Tibial nerve (tissue), 4 donors: ENCODE data around the gene PEMT. TPM values are rescaled to one million over a fixed set of nuclear protein-coding genes. Genes with fewer than 3 reads are reported as not detected.

Experiments used
- DNase-seq, 2 donors: peaks; one replicate each; pipeline ENCODE4 v3.0.0-alpha.2; 2019; ENCODE audit warnings: low spot score in 2 of 2
- H3K27ac ChIP-seq, 4 donors: fragments of 200-600 bp; sonication (generic) in 3 of 4; one replicate each; pipeline ENCODE4 v1.5.1; 2017 to 2019; ENCODE audit warnings: mild to moderate bottlenecking in 1 of 4
- H3K27me3 ChIP-seq, 2 donors: fragments of 200-600 bp; sonication (generic) in 1 of 2; one replicate each; pipeline versions ENCODE4 v1.5.1 to v1.6.0; 2017 to 2019
- H3K36me3 ChIP-seq, 3 donors: fragments of 200-600 bp; sonication (generic); one replicate each; pipeline ENCODE4 v1.5.1; 2018 to 2019
- H3K4me1 ChIP-seq, 4 donors: fragments of 200-600 bp; sonication (generic) in 3 of 4; one replicate each; pipeline ENCODE4 v1.5.1; 2017 to 2019
- H3K4me3 ChIP-seq, 4 donors: fragments of 200-600 bp; sonication (generic) in 3 of 4; one replicate each; pipeline ENCODE4 v1.5.1; 2017 to 2019; ENCODE audit warnings: mild to moderate bottlenecking in 1 of 4, moderate library complexity in 1 of 4
- H3K9me3 ChIP-seq, 4 donors: fragments of 200-600 bp; sonication (generic) in 3 of 4; one replicate each; pipeline ENCODE4 v1.5.1; 2017 to 2019
- CTCF ChIP-seq, 5 experiments: fragments of 200-600 bp in 3 of 5; fragments of 450-650 bp in 2 of 5; sonication (generic) in 3 of 5; IDR thresholded peaks; one replicate each; pipeline ENCODE4 v1.5.1; 2016 to 2019; ENCODE audit warnings: antibody characterized with exemption in 5 of 5, mild to moderate bottlenecking in 3 of 5, moderate library complexity in 2 of 5
- EP300 ChIP-seq, 2 donors: sonication (generic); formaldehyde crosslinking; IDR thresholded peaks; one replicate each; pipeline ENCODE4 v1.6.1; 2017; ENCODE audit warnings: antibody characterized with exemption in 2 of 2, mild to moderate bottlenecking in 1 of 2
- POLR2A ChIP-seq, 2 donors: fragments of 450-650 bp; IDR thresholded peaks; one replicate each; pipeline ENCODE4 v1.6.1; 2017; ENCODE audit warnings: antibody characterized with exemption in 2 of 2, mild to moderate bottlenecking in 2 of 2, moderate library complexity in 2 of 2
- WGBS, 2 donors: methylation state at CpG; one replicate each; pipeline ENCODE4 v1.1.5; 2018; 5-methylcytosine and 5-hydroxymethylcytosine counted together
- total RNA-seq, 4 donors: library from RNA; depleted of rRNA; stranded (reverse); fragments of >200 nt; gene quantifications; one replicate each; pipeline ENCODE4 v1.1.0, GENCODE V29; 2016

Gene PEMT
- total RNA-seq, 4 donors from 2014 or later, result 29.5 to 80.8 (median 58.8) TPM

DNA sequence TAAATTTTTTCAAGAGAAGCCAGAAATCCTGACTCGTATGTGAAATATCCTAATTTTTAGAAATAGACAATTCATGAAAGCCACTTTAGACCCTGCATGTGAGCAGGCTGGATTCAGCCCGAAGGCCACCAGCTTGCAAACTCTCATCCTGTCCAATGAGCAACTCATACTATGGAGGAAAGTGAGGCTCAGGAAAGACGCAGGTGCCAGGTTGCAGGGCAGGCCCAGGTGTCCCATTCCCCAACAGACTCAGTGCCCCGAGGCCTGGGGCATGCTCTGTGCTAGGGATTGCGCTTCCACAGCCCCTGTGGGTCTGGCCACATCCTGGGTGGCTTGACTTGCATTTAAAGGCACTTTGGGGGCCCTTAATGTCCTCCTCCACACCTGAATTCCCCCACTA, 78.6 kb downstream of the PEMT start:
- peaks cover 0 to 36% (median 0%) of the 10 kb centered on the region in 4 donors for H3K4me1 ChIP-seq
- H3K27ac ChIP-seq, result no peak overlapping the region
- peaks cover 0 to 19% (median 0%) of the 10 kb centered on the region in 3 donors for H3K36me3 ChIP-seq
- DNase-seq, result no peak
- 94 to 97% methylated on average over 4 to 5 of the region's 5 CpGs for WGBS, 2 donors
- TF ChIP-seq POLR2A (IDR thresholded peaks at IDR 0.05) (no peak), EP300 (IDR thresholded peaks at IDR 0.05) (no peak), CTCF (IDR thresholded peaks at IDR 0.05) (no peak)
- no peaks in the 10 kb centered on the region for H3K27me3 ChIP-seq
- no peaks in the 10 kb centered on the region for H3K9me3 ChIP-seq
- no peak overlapping the region for H3K4me3 ChIP-seq

- DNase-seq, result no peak
- 85 to 89% methylated on average over 23 to 27 of the region's 29 CpGs for WGBS, 2 donors
- no peak overlapping the region for H3K4me3 ChIP-seq
- H3K4me1 ChIP-seq, result peaks cover 0 to 36% (median 0%) of the 10 kb centered on the region in 4 donors
- H3K36me3 ChIP-seq, result peaks cover 0 to 25% (median 0%) of the 10 kb centered on the region in 3 donors
- no peaks in the 10 kb centered on the region for H3K27me3 ChIP-seq
- H3K9me3 ChIP-seq, result no peaks in the 10 kb centered on the region
- H3K27ac ChIP-seq, result no peak overlapping the region
- TF ChIP-seq EP300 (IDR thresholded peaks at IDR 0.05), result no peak
- no peak for TF ChIP-seq CTCF (IDR thresholded peaks at IDR 0.05)
- TF ChIP-seq POLR2A (IDR thresholded peaks at IDR 0.05), result no peak
Observed at GRCh38 chr17:17511881-17512858, 79.3 kb downstream of the PEMT start.

- H3K9me3 ChIP-seq, result no peaks in the 10 kb centered on the region
- DNase-seq, result no peak
- no peak overlapping the region for H3K27ac ChIP-seq
- H3K4me3 ChIP-seq, result no peak overlapping the region
- H3K36me3 ChIP-seq, result peaks cover 0 to 25% (median 0%) of the 10 kb centered on the region in 3 donors
- no peak for TF ChIP-seq CTCF (IDR thresholded peaks at IDR 0.05)
- 76 to 80% methylated on average over 5 to 12 of the region's 12 CpGs for WGBS, 2 donors
- H3K27me3 ChIP-seq, result no peaks in the 10 kb centered on the region
- H3K4me1 ChIP-seq, result peaks cover 0 to 28% (median 0%) of the 10 kb centered on the region in 4 donors
Observed at GRCh38 chr17:17511293-17511741, 80.2 kb downstream of the PEMT start.

DNA sequence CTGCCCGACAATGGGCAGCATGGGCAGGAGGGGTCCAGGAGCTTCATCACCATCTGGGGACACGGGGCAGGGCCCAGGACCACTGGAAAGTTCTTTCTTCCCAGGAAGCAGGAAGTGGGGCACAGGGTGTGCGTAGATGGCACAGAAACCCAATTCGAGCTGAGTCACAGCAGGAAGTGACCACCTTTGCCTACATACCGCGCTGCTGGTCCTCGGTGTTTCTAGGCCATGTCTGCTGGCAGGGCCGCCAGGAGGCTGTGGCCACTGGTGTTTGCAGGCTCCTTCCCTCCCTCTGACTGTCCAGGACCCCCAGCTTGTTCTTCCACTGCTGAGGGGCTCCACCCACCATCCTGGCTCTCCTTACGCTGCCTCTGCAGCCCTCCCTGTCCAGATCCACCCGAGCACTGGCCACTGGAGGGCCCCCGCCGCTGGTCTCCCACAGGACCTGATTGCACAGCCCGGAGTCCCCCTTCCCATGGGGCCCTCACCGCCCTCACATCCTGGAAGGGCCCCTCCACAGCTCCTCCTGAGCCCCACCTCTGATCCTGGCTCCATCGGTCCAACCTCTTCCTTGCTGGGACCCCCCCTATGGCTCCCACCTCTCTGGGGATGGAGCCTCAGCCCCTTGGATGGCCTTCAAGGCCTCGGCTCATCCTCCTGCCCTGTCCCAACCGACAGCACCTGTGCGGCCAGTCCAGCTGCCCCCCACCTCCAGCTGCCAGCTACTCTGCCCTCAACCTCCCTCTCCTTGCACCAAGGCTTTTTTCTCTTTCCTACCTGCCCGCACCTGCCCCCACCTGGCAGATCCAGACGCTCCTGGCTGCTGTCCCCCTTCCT, 80.8 kb downstream of the PEMT start:
- TF ChIP-seq POLR2A (IDR thresholded peaks at IDR 0.05) (no peak), EP300 (IDR thresholded peaks at IDR 0.05) (no peak), CTCF (IDR thresholded peaks at IDR 0.05) (no peak)
- WGBS, 2 donors, result 86 to 87% methylated on average over 20 of the region's 20 CpGs
- DNase-seq, result no peak

More for the DNA sequence above, 80.8 kb downstream of the PEMT start:
- no peaks in the 10 kb centered on the region for H3K27me3 ChIP-seq
- H3K9me3 ChIP-seq, result no peaks in the 10 kb centered on the region
- H3K4me3 ChIP-seq, result no peak overlapping the region
- peaks cover 0 to 21% (median 0%) of the 10 kb centered on the region in 4 donors for H3K4me1 ChIP-seq
- peaks cover 0 to 29% (median 0%) of the 10 kb centered on the region in 3 donors for H3K36me3 ChIP-seq
- no peak overlapping the region for H3K27ac ChIP-seq
